Mesenteric fat pad (tissue), 1 donor: ENCODE results near the gene LRP1B. TPM values are rescaled to one million over a fixed set of nuclear protein-coding genes. Genes with fewer than 3 reads are reported as not detected.

ENCODE experiments used
- DNase-seq: peaks from one replicate; pipeline ENCODE4 v3.0.0-alpha.2; 2020; ENCODE audit warnings: low spot score
- total RNA-seq: library from RNA; stranded (reverse); fragmentation: NEBNext Ultra II Directional; extraction: Animal tissue kit (Norgen Biotek cat#: 25700); gene quantifications from one replicate; pipeline ENCODE4 v1.2.1, GENCODE V29; 2021
- donor health status: DM: yes; HTN: yes; CAD: no.

LRP1B gene
- total RNA-seq, 1 donor from 2014 or later = 0.22 TPM

DNA sequence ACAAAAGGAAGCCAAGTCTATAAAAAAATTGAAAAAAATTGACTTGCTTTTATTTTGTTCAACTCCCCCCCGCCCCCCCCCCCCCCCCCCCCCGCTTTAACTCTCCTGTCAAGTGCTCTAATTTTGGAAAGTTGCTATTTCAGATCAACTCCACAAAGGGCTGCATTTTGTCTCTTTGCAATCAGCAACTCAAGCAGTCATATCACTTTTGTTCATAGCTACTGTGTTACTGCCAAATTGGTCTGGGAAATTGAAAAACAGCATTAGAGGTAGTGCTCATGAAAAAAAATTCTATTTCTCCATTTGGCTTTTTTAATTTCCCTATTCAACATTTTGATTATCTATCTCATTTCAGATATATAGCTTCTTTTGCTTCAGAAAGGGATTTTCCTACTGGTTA is 531.8 kb downstream of the LRP1B start:
- DNase-seq = no peak

DNA sequence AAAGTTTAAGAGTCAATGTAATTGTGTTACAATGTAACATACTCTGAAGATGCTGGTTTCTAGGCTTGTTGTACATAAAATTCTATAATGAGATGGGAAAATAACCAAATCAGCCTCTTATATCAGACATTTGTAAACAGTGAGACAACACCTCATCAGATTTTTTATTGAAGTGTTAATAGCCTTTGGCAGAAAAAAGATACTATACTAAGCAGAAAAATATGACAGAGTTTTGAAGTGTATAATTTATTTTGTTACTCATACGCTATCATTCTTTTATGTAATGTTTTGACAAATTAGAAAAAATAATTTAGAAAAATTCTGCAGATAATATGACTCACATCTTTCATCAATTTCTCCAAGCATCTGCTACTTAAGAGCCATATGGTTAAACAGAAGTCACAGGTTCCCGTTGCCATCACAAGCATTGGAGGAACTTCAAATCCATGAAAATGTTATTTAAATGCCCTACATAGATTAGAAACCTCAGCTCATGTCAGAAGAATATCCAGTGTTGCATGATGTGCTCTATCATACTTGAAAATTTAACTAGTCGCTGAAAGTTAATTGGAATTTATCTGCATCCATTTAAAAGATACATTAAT is 535.4 kb downstream of the LRP1B start:
- no peak for DNase-seq

DNA sequence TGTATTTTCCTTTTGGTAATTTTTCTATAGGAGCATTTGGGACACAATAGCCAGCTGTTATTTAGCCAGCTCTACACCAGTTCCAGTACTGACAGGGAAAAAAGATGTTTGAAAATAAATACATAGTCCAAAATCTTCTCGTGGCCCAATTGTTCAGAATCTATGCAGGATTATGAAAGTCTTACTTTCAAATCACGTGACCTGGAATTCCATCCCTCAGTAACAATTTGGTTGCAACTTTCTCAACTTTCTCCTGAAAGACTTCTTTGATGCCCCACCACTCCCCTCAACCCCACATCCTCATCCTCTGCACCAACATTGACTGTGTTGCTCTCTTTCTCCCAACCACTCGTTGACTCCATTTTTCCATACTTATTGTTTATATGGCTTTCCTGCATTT is 539.0 kb downstream of the LRP1B start:
- DNase-seq = no peak

DNA sequence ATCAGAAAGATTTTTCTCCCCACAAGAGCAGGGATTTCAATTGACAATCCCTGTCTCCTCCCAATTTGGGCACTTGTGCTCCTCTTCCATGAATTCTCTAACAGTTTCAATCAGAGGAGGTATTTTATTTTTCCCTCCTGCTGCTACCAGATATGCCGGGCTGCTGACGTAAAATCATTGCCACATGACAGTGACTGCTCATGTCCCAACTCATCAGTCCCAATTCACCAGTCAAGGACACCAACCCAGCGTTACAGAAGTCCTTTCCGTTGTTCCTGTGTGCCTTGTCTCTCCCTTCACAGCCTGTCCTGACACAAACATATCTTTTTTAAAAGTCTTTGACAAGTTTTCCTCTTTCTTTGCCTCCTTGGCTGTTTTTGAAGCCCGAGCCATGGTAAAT is 540.2 kb downstream of the LRP1B start:
- DNase-seq = no peak

DNA sequence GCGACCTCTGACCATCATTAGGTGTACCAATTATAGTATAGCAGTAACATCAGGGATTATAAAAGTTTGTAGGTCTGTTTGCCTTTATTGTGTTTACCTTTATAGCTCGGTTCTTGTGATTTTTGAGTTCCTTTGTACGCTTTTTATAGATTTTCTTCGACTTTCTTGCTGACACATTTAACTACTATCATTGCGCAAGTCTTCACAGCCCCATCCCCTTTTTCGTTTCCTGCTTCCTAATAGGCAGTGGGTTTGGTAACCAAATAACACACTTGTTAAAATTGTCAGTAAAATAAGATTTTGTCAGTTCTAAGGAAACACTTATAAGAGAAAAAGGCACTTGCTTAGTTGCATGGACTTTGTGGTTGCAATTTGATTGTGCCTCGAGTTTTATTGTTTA is 541.5 kb downstream of the LRP1B start:
- DNase-seq = no peak

DNA sequence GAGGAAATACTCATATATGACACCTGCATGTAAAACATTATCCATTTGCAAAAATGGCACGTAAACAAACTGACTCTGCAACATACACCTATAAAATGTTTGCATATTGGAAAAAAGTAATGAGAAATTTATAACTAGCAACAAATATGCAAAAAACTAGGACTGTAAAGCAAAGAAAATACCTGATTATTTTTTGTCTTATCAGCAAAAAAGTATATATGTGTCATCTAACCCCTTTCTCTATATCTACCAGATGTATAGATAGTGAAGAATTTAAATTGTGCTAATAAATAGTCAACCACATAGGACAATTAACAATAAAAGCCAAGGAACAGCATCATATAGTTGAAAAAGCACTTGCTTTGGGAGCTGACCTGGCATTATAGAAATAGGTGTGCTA is 543.8 kb downstream of the LRP1B start:
- DNase-seq = no peak

DNA sequence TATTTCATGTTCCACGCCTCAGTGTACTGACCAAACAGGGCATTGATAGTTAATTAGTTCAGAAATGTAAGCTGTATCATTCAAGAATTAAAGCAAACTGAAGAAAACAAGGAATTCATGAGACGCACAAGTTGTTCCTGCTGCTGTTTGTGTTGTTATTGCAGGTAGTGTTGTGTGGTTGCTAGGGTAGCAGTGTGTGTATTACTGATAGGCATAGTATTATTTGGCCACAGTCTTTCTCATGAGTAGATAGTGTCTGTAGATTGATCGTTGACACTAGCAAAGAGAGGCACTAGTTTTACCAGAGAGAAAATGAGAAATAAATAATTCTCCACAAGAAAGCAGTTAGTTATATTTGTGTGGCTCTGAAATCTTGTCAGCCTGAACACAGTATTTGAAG is 548.6 kb downstream of the LRP1B start:
- no peak for DNase-seq

DNA sequence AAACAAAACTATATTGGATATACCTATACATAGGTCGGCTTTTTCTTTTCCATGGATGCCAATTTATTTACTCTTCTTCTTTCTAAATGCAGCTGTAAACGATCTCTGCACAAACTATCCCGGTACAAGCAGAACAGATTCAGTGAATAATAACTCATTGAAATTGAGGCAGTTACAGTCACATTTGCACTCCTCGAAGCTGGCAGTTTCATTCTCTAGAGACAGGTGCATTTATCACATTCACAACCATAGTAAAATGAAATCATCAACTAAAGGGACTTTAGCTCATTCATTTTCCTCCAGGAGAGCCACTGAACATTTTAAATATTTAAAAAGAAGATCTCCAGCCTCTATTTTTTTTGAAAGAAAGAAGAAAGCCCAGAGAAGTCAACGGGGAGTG is 551.7 kb downstream of the LRP1B start:
- DNase-seq = no peak

DNA sequence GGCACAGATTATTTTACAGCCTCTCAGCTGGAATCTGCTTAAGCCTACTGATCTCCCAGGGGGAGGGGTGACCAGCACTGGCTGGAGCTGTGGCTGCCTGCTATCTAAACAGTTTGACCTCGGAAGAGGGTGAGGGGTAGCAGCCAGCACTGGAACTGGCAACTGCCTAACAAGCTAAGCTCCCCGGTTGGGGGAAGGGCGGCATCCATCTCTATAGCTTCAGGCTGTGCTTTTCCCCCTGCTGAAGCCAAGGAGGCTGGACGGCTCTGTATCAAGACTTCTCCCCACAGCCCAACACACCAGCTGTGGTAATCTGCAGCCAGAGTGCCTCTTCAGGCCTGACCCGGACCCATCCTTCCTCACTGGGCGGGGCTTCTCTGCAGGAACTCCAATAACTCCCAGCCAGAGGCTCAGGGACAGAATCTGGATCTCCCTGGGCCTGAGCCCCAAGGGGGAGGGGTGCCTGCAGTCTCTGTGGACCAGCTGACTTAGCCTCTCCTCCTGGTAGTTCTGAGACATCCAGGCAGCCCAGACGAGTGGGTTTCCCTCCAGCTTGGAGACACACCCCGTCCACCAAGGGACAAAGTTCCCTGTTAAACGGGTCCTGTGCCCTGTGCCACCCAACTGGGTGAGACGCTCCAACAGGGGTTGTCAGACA is 560.2 kb downstream of the LRP1B start:
- DNase-seq = no peak

DNA sequence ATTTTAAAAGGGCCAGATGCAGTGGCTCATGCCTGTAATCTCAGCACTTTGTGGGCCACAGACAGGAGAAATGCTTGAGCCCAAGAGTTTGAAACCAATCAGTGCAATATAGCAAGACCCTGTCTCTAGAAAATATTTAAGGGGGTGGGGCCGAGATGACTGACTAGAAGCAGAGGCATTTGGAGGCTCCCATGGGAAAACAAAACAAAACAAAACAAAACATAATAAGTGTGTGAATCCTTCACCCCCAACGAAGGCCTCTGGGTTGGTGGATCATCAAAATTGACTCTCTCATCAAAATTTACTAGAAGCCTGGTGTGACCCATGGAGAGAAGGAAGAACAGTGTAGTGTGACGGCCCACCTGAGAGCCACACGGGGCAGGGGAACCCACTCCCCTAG is 560.9 kb downstream of the LRP1B start:
- no peak for DNase-seq

DNA sequence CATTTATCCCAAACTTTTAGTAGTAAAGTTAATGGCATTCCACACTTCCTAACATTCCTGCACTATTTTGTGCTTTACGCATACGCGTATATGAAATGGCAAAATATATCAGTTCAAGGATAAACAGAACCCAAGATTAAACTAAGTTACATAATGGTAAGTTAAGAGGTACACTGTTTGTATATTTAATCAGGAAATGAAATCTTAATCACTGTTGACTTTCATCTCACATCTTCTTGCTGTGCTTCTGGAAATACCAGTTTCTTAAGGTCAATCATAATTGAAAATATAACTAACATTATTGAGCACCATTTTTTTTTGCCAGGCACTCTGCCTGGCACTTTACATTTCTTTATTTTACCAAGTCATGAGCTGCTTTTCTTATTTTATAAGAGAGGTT is 565.2 kb downstream of the LRP1B start:
- no peak for DNase-seq

DNA sequence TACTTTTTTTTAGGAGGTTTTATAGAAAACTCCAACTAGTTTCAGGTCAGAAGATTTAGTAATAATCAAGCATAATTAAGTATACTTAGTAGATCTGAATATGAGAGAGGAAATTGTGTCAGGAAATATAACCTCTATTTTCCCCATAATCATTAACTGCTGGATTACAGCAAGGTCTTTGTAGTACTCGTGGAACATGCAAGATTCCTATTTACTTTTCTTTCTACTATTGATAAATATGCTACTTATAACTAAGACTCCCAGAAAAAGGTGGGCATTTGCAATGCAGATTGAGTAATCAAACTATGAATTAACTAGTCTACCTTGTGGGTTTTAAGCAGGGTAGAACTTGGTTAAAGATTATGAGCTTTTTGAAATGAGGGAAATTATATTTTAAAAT is 570.1 kb downstream of the LRP1B start:
- DNase-seq = no peak

DNA sequence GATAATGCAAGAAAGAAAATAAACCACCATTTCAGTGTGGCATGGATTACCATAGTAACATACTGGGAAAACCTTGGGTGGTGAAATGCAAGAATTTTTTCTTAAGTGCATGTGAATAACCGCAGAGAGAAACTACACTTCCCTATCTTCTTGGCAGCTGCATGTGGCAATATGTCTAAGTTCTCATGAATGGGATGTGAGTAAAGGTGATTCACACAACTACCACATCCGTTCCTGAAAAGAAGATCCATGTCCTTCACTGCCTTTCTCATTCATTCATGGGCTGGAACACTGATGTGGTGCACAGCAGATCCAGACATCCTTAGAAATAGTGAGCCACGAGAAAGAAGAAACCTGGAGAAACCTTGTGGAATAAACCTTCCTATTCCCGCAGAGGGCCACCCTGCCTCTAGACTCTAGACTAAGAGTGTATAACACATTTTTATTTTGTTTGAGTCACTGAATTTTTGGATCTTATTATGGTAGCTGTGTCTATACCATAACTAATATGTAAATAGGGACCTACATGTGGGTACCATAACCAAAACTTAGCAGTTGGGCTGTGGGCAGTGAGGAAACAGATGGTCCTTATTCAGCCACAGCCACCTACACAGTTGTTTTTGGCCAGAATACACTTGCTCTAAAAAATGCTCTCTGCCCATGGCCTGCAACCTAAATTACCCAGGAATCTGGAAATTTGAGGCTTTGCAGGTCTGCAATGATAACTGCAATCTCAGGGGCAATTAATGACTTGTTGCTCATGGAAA is 573.3 kb downstream of the LRP1B start:
- no peak for DNase-seq

DNA sequence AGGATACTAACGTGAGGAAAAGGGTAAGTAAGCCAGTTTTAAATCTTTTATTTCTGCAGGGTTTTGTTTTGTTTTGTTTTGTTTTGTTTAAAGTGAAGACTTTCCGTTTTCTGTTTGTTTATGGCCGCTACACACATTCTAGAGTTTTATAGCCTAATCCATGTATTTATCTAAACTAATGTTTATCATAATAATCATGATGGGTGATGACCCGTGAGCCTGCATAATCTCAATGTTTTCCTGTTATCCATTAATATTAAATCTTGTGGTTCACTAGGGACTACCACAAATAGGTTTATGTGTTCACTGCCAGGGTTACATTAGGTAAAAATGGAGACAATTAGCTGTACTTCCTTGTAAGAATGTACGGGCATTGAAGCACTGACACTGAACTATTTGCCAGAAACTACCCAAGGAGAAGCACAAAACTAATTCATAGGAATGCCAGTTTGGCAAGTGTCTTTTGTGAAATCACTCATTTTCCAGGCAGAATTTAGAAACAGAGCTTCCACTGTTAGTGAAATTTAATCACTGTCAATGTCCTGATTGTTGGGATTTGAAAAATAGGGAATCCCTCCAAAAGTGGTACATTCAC is 574.8 kb downstream of the LRP1B start:
- no peak for DNase-seq

DNA sequence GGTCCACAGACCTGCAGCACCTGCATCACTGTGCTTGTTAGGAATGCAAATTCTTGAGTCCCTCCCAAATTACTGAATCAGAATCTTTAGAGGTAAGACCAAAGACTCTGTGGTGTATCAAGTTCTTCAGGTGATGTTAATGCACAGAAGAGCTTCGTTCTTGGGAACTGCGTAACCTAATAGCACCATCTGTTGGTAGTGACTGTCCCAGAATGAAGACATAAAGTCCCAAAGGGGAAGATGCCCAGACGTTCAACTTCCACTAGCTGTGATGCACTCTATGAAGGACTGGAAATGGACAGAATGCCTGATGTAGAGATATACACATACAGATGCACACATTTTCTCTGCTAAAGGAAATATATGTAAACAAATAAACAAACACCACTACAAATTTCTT is 576.0 kb downstream of the LRP1B start:
- DNase-seq = no peak

DNA sequence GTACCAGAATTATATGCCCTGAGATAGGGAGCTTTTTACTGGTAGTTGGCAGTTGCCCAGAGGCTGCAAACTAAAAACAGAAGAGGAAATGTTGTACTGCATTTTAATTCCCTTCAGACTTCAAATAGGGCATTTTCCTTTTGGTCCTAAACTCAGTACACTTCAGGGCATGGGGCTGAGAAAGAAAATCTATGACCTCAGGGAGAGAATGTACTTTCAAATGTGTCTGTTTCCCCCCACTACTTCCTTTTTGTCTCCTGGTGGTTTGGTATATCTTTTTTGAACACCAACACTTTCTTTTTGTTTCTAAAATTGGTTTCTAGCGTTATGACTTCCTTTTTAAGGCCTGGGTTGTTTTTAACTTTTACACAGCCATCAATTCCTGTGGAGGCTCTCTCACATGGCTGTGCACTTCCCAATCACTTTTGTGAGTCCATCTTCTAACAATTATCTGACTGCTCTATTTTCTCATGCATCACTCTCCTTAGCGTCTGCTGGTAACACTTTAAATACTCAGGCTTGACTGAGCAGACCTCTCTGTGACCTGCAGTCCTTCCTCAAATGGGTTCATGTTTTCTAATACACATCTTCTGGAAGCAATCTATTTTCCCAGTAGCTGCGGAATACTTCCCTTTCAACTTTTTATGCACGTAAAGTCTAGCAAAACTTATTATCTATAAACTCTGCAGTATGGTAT is 596.0 kb downstream of the LRP1B start:
- DNase-seq = no peak

DNA sequence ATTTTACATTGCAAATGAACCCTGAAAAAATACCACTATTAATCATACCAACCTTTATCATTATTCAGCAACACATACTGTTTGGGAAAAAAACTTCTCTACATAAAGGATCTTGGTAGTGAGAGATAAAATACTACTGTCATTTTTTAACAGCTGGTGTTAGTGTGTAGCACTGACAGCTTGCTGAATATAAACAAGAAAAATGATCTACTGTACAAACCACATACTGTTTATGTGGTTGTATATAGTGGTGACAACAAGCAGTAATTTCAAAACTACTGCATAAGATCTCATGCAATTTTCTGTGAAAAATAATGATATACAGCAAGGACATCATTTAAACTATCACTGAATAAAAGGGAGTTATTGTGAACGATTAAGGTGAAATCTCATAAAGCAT is 601.2 kb downstream of the LRP1B start:
- DNase-seq = no peak

DNA sequence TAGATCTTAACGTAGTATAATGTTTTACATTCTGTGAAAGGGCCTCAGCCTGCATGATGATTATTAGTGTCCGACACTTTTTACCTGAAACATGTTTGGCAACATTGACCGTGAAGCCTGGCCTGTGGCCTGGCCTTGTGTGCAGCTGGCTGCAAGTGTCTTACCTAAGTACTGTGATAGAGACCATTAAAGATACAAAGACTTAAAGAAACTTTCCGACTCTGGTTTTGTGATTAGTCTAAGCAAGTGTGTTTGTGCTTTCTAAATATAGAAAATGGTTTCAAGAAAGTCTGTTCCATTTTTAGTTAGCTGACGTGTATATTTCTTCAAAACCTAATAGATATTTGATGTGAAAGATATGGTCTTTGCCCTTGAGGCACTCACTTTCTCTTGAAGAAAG is 601.8 kb downstream of the LRP1B start:
- no peak for DNase-seq

DNA sequence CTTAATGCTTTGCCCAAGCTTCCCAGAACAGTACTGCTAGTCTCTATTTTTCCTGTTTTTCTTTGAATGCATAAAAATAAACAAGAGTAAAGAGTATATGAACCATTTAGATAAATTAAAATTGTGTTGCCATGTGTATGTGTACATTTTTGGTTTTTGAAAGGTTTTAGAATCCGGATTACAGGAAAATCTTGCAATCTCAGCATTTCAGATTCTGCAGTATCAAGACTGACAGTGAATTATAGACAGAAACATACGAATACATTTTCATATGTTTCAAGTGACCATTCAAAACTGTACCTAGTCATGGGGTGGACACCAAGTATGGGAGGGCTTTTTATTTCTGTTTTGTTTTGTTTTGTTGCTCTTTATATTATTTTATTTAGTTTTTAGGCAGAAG is 604.1 kb downstream of the LRP1B start:
- no peak for DNase-seq

DNA sequence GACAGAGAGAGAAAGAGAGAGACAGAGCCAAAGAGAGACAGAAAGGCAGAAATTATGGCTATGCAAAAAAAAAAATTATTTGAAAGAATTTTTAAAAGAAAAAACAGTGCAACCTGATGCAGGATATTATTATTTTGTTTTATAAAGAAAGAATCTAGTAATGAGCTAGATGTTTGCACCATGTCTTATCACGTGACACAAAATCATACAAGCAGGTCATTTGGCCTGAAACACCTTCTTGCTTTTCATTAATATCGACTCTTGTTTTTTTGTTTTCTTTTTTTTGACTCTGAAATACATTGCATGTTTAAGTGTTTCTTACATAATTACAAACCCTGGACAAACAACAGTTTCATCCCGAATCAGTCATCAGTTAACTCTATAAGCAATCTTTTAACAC is 606.0 kb downstream of the LRP1B start:
- no peak for DNase-seq

DNA sequence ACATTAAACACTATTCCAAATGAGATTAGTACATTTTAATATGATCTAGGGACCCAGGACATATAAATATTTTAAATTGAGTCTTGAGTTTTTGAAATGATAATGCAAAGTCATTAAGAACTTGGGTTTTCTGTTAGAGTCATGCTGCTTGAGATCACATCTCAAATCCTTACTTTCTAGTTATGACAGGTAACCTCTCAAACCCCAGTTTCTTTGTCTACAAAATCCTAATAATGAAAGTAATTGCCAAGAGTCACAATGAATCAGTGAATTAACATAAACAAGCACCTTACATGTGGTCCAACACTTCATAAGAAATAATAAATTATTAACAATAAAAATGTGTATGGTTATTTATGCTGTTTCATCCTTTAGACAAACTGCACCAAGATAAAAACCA is 607.6 kb downstream of the LRP1B start:
- DNase-seq = no peak

DNA sequence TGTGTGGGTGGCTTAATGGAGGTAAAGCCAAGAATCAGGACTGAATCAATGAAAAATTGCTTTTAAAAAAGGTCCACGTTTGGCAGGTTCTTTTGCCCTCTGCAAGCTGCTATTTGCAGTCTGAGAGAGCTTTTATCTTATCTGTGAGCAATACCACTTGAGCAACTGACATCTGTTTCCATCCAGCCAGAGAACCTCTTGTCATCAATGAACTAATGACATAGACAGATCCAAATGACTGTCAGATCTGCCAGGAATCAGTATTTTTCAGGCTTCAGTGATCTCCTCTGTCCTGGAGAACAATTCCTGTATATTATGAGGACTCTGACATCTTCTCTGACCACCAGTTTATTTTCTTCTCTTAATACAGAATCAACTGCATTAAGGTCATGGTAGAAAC is 608.1 kb downstream of the LRP1B start:
- no peak for DNase-seq
